Neural crest cell (in vitro differentiated cells): Measurements from ENCODE around the gene DHDDS. TPM values are rescaled to one million over a fixed set of nuclear protein-coding genes. Genes with fewer than 3 reads are reported as not detected.
A peak's percentile ranks its signal among the peaks of the same experiment; 100 is the strongest.

ENCODE experiments used
- DNase-seq: peaks from one replicate; pipeline ENCODE4 v3.0.0; 2021; ENCODE audit warnings: low read depth, mixed read lengths, low spot score
- H3K27ac Mint-ChIP-seq: one replicate; pipeline ENCODE4 v1.8.0; 2021; ENCODE audit warnings: mild to moderate bottlenecking, mixed read lengths; ENCODE audit not compliant: unreplicated experiment
- H3K27me3 Mint-ChIP-seq: 2 replicates; pipeline ENCODE4 v1.8.0; 2021; ENCODE audit warnings: low read depth, mild to moderate bottlenecking, mixed read lengths
- H3K36me3 Mint-ChIP-seq: 2 replicates; pipeline ENCODE4 v1.8.0; 2021; ENCODE audit warnings: low read depth, mild to moderate bottlenecking, mixed read lengths
- H3K4me1 Mint-ChIP-seq: 2 replicates; pipeline ENCODE4 v1.8.0; 2021; ENCODE audit warnings: mixed read lengths
- H3K4me3 Mint-ChIP-seq: one replicate; pipeline ENCODE4 v1.8.0; 2021; ENCODE audit warnings: mild to moderate bottlenecking, mixed read lengths
- H3K9me3 Mint-ChIP-seq: 2 replicates; pipeline ENCODE4 v1.8.0; 2021; ENCODE audit warnings: mixed read lengths
- total RNA-seq: library from RNA; stranded (reverse); gene quantifications from 2 replicates; pipeline ENCODE4 v1.2.1, GENCODE V29; 2021
- TF ChIP-seq, protein P1 (sequence below): fragments of 200-600 bp; sonication (generic); conservative IDR thresholded peaks from 2 replicates; pipeline ENCODE4 v1.5.0; 2021; ENCODE audit warnings: antibody characterized with exemption, mild to moderate bottlenecking

DHDDS gene
- total RNA-seq, 1 donor from 2014 or later = 40.1 TPM

DNA sequence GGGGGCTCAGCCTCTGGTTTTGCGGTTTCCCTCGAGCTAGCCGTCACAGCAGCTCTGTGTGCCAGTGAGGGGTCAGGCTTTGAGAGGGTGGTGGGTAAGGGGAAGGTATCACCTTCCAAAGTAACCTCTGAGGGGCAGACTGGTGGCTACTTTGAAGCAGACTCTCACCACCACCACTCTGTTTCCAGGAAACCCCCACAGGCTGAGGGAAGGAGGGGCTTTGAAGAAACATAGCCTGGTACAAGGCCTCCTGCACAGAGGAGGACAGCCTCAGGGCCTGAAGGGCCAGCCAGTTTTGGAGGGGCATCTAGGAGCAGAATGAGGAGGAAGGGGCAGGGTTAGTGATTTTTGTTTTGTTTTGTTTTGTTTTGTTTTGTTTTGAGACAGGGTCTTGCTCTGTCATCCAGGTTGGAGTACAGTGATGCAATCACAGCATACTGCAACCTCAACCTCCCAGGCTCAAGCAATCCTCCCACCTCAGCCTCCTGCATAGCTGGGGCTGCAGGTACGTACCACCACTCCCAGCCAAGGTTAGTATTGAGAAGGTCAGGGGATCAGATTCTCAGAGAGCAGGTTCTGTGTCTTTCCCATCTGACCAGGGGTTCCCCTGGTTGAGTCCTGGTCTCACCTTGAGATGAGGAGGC is 42.4 kb upstream of the DHDDS start:
- Mint-ChIP-seq H3K36me3 (no peaks in the 10 kb centered on the region), H3K4me3 (no peak overlapping the region), H3K4me1 (peaks cover 38% of the 10 kb centered on the region), H3K27me3 (no peaks in the 10 kb centered on the region), H3K9me3 (no peaks in the 10 kb centered on the region), H3K27ac (no peak overlapping the region)
- no peak for DNase-seq
- TF ChIP-seq, protein P1, sequence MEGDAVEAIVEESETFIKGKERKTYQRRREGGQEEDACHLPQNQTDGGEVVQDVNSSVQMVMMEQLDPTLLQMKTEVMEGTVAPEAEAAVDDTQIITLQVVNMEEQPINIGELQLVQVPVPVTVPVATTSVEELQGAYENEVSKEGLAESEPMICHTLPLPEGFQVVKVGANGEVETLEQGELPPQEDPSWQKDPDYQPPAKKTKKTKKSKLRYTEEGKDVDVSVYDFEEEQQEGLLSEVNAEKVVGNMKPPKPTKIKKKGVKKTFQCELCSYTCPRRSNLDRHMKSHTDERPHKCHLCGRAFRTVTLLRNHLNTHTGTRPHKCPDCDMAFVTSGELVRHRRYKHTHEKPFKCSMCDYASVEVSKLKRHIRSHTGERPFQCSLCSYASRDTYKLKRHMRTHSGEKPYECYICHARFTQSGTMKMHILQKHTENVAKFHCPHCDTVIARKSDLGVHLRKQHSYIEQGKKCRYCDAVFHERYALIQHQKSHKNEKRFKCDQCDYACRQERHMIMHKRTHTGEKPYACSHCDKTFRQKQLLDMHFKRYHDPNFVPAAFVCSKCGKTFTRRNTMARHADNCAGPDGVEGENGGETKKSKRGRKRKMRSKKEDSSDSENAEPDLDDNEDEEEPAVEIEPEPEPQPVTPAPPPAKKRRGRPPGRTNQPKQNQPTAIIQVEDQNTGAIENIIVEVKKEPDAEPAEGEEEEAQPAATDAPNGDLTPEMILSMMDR = no peak

- TF ChIP-seq, protein P1 = peak; percentile 62
- peak; percentile 23 for DNase-seq
- no peaks in the 10 kb centered on the region for H3K9me3 Mint-ChIP-seq
- no peaks in the 10 kb centered on the region for H3K36me3 Mint-ChIP-seq
- H3K27ac Mint-ChIP-seq = no peak overlapping the region
- peaks cover 40% of the 10 kb centered on the region for H3K4me1 Mint-ChIP-seq
- H3K27me3 Mint-ChIP-seq = no peaks in the 10 kb centered on the region
- no peak overlapping the region for H3K4me3 Mint-ChIP-seq
These were observed 40.7 kb upstream of the DHDDS start for GRCh38 chr1:26391450-26391849.

- no peaks in the 10 kb centered on the region for H3K9me3 Mint-ChIP-seq
- TF ChIP-seq, protein P1 = no peak
- no peak for DNase-seq
- peaks cover 34% of the 10 kb centered on the region for H3K4me1 Mint-ChIP-seq
- no peak overlapping the region for H3K4me3 Mint-ChIP-seq
- H3K27me3 Mint-ChIP-seq = no peaks in the 10 kb centered on the region
- H3K27ac Mint-ChIP-seq = no peak overlapping the region
- no peaks in the 10 kb centered on the region for H3K36me3 Mint-ChIP-seq
These were observed 36.4 kb upstream of the DHDDS start for GRCh38 chr1:26395754-26396153.

DNA sequence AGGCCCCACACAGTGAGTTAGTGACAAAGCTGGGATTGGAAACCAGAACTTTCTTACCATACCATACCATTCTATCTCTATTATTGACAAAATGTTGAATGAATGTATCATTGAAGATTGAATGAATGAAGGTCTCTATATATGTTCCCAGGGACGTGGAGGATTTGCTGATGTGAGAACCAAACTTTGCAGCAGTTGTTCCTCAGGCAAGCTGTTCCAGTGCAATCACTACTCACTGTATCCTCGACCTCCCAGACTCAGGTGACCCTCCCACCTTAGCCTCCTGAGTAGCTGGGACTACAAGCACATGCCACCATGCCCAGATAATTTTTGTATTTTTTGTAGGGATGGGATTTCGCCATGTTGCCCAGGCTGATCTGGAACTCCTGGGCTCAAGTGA is 33.1 kb upstream of the DHDDS start:
- no peak for DNase-seq
- peaks cover 34% of the 10 kb centered on the region for H3K4me1 Mint-ChIP-seq
- H3K27ac Mint-ChIP-seq = no peak overlapping the region
- no peaks in the 10 kb centered on the region for H3K36me3 Mint-ChIP-seq
- H3K4me3 Mint-ChIP-seq = no peak overlapping the region
- TF ChIP-seq, protein P1 = no peak
- no peaks in the 10 kb centered on the region for H3K9me3 Mint-ChIP-seq
- H3K27me3 Mint-ChIP-seq = no peaks in the 10 kb centered on the region

- Mint-ChIP-seq H3K9me3 (no peaks in the 10 kb centered on the region), H3K27me3 (no peaks in the 10 kb centered on the region), H3K4me1 (peaks cover 47% of the 10 kb centered on the region), H3K36me3 (no peaks in the 10 kb centered on the region), H3K4me3 (no peak overlapping the region), H3K27ac (no peak overlapping the region)
- DNase-seq = no peak
- TF ChIP-seq, protein P1 = no peak
These were observed 30.2 kb upstream of the DHDDS start for GRCh38 chr1:26401891-26402290.
